Heart right ventricle (tissue), 16 donors: ENCODE measurements around the gene MEX3C. TPM values are rescaled to one million over a fixed set of nuclear protein-coding genes. Genes with fewer than 3 reads are reported as not detected.

Experiments
- ATAC-seq, 8 donors: fragments of 200-7000 bp; cut with Tn5 transposase; one replicate each; pipeline ENCODE4 v1.9.1; 2020; ENCODE audit warnings: mild to moderate bottlenecking in 8 of 8, moderate library complexity in 8 of 8, moderate number of reproducible peaks in 1 of 8
- DNase-seq, 2 donors: peaks; one replicate each; pipeline ENCODE4 v3.0.0-alpha.2; 2020
- H3K27ac ChIP-seq, 10 donors: fragments of 200-600 bp; sonication (generic) in 2 of 10; one replicate each; pipeline versions ENCODE4 v1.5.0 to v1.8.0; 2020 to 2022; ENCODE audit warnings: mild to moderate bottlenecking in 3 of 10
- H3K27me3 ChIP-seq, 7 donors: fragments of 200-600 bp; one replicate each; pipeline ENCODE4 v1.8.0; 2021 to 2022; ENCODE audit warnings: mild to moderate bottlenecking in 2 of 7
- H3K36me3 ChIP-seq, 9 donors: fragments of 200-600 bp; sonication (generic) in 1 of 9; one replicate each; pipeline versions ENCODE4 v1.5.0 to v1.8.0; 2020 to 2022; ENCODE audit warnings: mild to moderate bottlenecking in 2 of 9
- H3K4me1 ChIP-seq, 9 donors: fragments of 200-600 bp; sonication (generic) in 1 of 9; one replicate each; pipeline versions ENCODE4 v1.5.0 to v1.8.0; 2020 to 2022; ENCODE audit warnings: mild to moderate bottlenecking in 4 of 9
- H3K4me3 ChIP-seq, 10 donors: fragments of 200-600 bp; sonication (generic) in 2 of 10; one replicate each; pipeline versions ENCODE4 v1.5.0 to v1.8.0; 2020 to 2022; ENCODE audit warnings: mild to moderate bottlenecking in 7 of 10, moderate library complexity in 2 of 10
- H3K9me3 ChIP-seq, 11 donors: fragments of 200-600 bp in 10 of 11; sonication (generic) in 2 of 11; one replicate each; pipeline versions ENCODE4 v1.5.0 to v1.8.0; 2013 to 2022; ENCODE audit warnings: mild to moderate bottlenecking in 2 of 11, control low read depth in 1 of 11, moderate library complexity in 1 of 11
- CTCF ChIP-seq, 9 donors: fragments of 200-600 bp; sonication (generic) in 2 of 9; IDR thresholded peaks; one replicate each; pipeline versions ENCODE4 v1.5.0 to v1.8.0; 2021 to 2022; ENCODE audit warnings: antibody characterized with exemption in 9 of 9, mild to moderate bottlenecking in 5 of 9, moderate library complexity in 1 of 9
- WGBS, 2 donors: extraction: QIAGEN DNeasy Blood & Tissue Kit; methylation state at CpG; one replicate each; pipeline ENCODE4 v1.1.7; 2013; ENCODE audit warnings: inconsistent platforms in 1 of 2; 5-methylcytosine and 5-hydroxymethylcytosine counted together
- intact Hi-C, 10 donors: fragments of 100-400 bp; cut with DNase I; formaldehyde crosslinking; loops; one replicate each; pipeline versions ENCODE4 v1.11.1 to v1.14.2; 2022
- polyA plus RNA-seq, 2 donors: library from polyadenylated mRNA; stranded (reverse); fragments of 200-250 nt; gene quantifications; one replicate each; pipeline ENCODE4 v1.2.3, GENCODE V29; 2013
- total RNA-seq, 10 donors: library from RNA; stranded (reverse); fragmentation: NEBNext Ultra II Directional in 3 of 10; extraction: Animal tissue kit (Norgen Biotek cat#: 25700) in 3 of 10; gene quantifications; one replicate each; pipeline versions ENCODE4 v1.2.1 to v1.2.4, GENCODE V29; 2021 to 2023
- donor health status: Arrhythmogenic right ventricular cardiomyopathy.
- donor health status: ischemic (EF 13 %, LVEDD 7.1; RV severe dilation, severe dysfunction).
- donor health status: healthy with polysubstance abuse.
- donor health status: DM: no; HTN: yes; CAD: no.
- donor health status: DM: no; HTN: no; CAD: no.
- donor health status: ischemic (EF 25% LVEDD 6.9; RV normal size, moderate dysfunction).
- donor health status: ischemic (EF 25% LVEDD 5.7; RV mildly dilated, moderate dysfunction).
- donor health status: healthy.
- donor health status: DM: yes; HTN: yes; CAD: no.
- donor health status: Ischemic cardiomyopathy.
- donor health status: ischemic (EF 35%, LVEDD 5.7; RV mildly dilated, moderate dysfunction).
- donor health status: nonischemic (EF 11% LVEDD 7.7; RV severe dilation, severe dysfunction).
- donor health status: DM: yes; HTN: yes; CAD: no.
- donor health status: PGD.
- donor health status: ischemic (EF 29% LVEDD 5.4; RV normal size, mild dysfunction).
- donor health status: nonischemic (EF 23%, LVEDD 6.1; RV moderate dilation, normal function).

MEX3C gene
- total and polyA plus RNA-seq, 12 donors, result 6.8 to 24.2 (median 19.4) TPM

- no peaks in the 10 kb centered on the region for H3K27me3 ChIP-seq
- no peak overlapping the region for H3K4me3 ChIP-seq
- ATAC-seq (no peak), DNase-seq (no peak)
- peaks cover 0 to 4% (median 0%) of the 10 kb centered on the region in 11 donors for H3K9me3 ChIP-seq
- 93 to 94% methylated on average over 8 of the region's 8 CpGs for WGBS, 2 donors
- TF ChIP-seq CTCF (IDR thresholded peaks at IDR 0.05), result no peak
- H3K36me3 ChIP-seq, result no peaks in the 10 kb centered on the region
- H3K4me1 ChIP-seq, result no peaks in the 10 kb centered on the region
- no peak overlapping the region for H3K27ac ChIP-seq
- intact Hi-C loops, result loop anchor here in 1 of 10 donors (10.0 kb wide), 1 partner anchor 56 kb away; the partner anchor contains the start of gene MEX3C
These were observed 58.5 kb downstream of the MEX3C start for GRCh38 chr18:51138936-51139335.

GRCh38 chr18:51137891-51138290 lies 59.6 kb downstream of the MEX3C start:
- DNase-seq, result no peak
- 92% methylated on average over 7 of the region's 7 CpGs for WGBS, 2 donors
- no peak for ATAC-seq

GRCh38 chr18:51137026-51137729 lies 60.3 kb downstream of the MEX3C start:
- no peak for DNase-seq
- Histone ChIP-seq H3K4me1 (no peaks in the 10 kb centered on the region), H3K27me3 (no peaks in the 10 kb centered on the region), H3K36me3 (no peaks in the 10 kb centered on the region), H3K27ac (no peak overlapping the region), H3K9me3 (peaks cover 0 to 4% (median 0%) of the 10 kb centered on the region in 11 donors), H3K4me3 (no peak overlapping the region)
- no peak for ATAC-seq
- no peak for TF ChIP-seq CTCF (IDR thresholded peaks at IDR 0.05)
- intact Hi-C loops, result loop anchor here in 1 of 10 donors (10.0 kb wide), 1 partner anchor 58 kb away; the partner anchor contains the start of gene MEX3C
- WGBS, 2 donors, result 93 to 95% methylated on average over 21 of the region's 21 CpGs

More at GRCh38 chr18:51137891-51138290, 59.6 kb downstream of the MEX3C start:
- no peaks in the 10 kb centered on the region for H3K27me3 ChIP-seq
- intact Hi-C loops, result loop anchor here in 1 of 10 donors (10.0 kb wide), 1 partner anchor 57 kb away; the partner anchor contains the start of gene MEX3C
- no peak overlapping the region for H3K4me3 ChIP-seq
- no peak for TF ChIP-seq CTCF (IDR thresholded peaks at IDR 0.05)
- H3K4me1 ChIP-seq, result no peaks in the 10 kb centered on the region
- H3K36me3 ChIP-seq, result no peaks in the 10 kb centered on the region
- H3K27ac ChIP-seq, result no peak overlapping the region
- H3K9me3 ChIP-seq, result peaks cover 0 to 4% (median 0%) of the 10 kb centered on the region in 11 donors

GRCh38 chr18:51135795-51136194 lies 61.7 kb downstream of the MEX3C start:
- ATAC-seq, result no peak
- Histone ChIP-seq H3K4me3 (no peak overlapping the region), H3K36me3 (no peaks in the 10 kb centered on the region), H3K4me1 (no peaks in the 10 kb centered on the region), H3K27me3 (no peaks in the 10 kb centered on the region), H3K9me3 (peaks cover 0 to 2% (median 0%) of the 10 kb centered on the region in 11 donors), H3K27ac (no peak overlapping the region)
- 81 to 82% methylated on average over 6 of the region's 6 CpGs for WGBS, 2 donors
- TF ChIP-seq CTCF (IDR thresholded peaks at IDR 0.05), result peak in 3 of 9 donors; percentile 15 to 23 (median 19)
- intact Hi-C loops, result loop anchor here in 1 of 10 donors (10.0 kb wide), 1 partner anchor 59 kb away; the partner anchor contains the start of gene MEX3C
- no peak for DNase-seq
